ENCODE data around the gene SCEL. TPM values are rescaled to one million over a fixed set of nuclear protein-coding genes. Genes with fewer than 3 reads are reported as not detected.
A peak's percentile ranks its signal among the peaks of the same experiment; 100 is the strongest.
"Not testable (repeated sequence)": the region's sequence is repeated elsewhere in the genome, so short reads cannot be mapped to it uniquely, and the experiment has no call there.

The SCEL gene
- total RNA-seq, 1 experiment from 2014 or later: not detected

GRCh38 chr13:77558016-77558415, 22.5 kb downstream of the SCEL start:
- DNase-seq (ENCODE audit: low read depth): no peak

- DNase-seq (ENCODE audit: low read depth): no peak
Observed at GRCh38 chr13:77563111-77563510, 27.6 kb downstream of the SCEL start.

GRCh38 chr13:77565635-77566034, 30.1 kb downstream of the SCEL start:
- DNase-seq (ENCODE audit: low read depth): peak; percentile 1

DNA sequence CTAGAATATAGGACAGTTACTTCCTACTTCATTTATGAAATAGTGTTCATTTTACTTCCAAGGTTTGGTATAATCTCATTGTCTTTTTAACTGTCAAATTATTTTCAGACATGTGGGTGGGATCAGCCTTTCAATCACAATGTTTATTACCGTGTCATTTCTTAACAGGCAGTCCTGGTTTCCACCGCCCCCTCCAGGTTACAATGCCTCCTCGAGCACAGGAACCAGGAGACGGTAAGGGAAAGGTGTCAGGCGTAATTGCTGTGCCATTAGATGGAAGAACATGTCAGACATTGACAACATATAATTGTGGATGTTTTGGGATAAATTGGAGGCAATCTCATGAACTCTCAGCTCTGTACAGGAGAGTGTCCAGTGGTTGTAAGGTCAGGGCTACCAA, 36.5 kb downstream of the SCEL start:
- no peak for DNase-seq (ENCODE audit: low read depth)

GRCh38 chr13:77574096-77574495, 38.6 kb downstream of the SCEL start:
- no peak for DNase-seq (ENCODE audit: low read depth)

DNA sequence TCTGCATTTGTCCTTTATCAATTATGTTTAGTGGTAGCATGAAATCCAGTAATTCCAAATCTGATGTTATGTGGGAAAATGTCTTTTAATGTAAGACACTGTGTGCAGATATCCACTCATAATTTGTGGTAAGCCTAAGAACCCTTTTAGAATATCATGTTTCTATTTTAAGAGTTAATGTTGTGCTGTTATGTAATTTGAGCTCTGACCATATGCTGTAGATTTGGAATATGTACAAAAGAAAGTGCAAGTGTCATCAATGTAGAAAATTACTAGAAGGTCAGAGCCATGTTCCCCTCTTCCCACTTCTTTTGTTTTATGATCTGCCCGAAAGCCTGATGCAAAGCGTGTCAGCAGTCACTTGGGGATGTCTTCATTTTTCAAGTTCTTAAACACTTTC, 44.5 kb downstream of the SCEL start:
- DNase-seq (ENCODE audit: low read depth): no peak

DNA sequence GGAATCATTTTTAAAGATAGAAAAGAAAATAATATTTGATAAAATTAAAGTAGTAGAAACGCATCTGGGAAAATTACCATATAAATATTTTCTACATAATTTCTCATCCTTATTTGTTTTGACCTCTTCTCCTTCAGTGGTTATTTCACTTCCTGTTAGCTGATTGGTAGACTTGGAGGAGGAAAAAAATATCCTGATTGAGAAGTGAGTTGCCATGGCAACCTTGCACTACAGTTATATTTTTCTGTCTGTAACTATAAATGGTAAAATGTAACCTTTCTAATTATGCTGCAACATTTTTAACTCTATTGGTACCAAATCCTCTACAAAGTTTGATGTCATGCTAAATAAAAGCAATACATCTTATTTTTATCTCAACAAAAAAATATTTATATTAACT, 45.2 kb downstream of the SCEL start:
- DNase-seq (ENCODE audit: low read depth): no peak

DNA sequence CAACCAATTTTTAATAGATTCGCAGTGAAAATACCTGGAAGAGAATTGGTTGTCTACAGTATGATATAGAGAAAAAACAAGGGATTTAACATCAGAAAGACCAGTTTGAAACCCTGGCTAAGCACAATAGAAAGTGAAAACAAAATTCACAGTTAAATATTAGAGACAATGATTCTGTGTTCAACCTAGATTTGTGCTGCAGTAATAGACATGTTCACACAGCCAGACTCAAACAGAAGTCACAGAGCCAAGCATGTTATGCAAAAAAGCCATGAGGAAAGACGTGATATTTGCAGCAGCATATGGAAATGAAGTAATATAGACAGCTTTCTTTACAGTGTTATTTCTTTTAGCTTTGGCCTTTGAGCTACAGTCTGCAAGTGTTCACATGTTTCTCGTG, 48.1 kb downstream of the SCEL start:
- no peak for DNase-seq (ENCODE audit: low read depth)

DNA sequence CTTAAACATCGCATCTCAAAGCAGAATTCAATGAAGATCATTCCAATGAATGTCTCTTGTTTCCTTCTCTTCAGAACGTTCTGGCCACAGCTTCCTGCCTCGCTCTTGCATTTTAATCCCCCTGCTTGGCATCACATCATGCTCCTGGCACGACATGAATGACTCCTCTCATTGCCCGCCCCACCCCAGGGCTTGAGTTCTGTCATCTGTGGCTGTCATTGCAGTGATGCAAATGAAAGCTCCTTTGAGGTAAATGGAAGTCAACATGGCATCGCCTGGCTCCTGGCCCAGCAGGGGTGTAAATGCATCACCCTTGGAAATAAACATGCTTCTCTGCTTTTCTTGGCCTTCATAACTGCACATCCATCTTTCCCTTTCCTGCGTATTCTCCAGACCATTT, 48.6 kb downstream of the SCEL start:
- peak; percentile 49 for DNase-seq (ENCODE audit: low read depth)

DNA sequence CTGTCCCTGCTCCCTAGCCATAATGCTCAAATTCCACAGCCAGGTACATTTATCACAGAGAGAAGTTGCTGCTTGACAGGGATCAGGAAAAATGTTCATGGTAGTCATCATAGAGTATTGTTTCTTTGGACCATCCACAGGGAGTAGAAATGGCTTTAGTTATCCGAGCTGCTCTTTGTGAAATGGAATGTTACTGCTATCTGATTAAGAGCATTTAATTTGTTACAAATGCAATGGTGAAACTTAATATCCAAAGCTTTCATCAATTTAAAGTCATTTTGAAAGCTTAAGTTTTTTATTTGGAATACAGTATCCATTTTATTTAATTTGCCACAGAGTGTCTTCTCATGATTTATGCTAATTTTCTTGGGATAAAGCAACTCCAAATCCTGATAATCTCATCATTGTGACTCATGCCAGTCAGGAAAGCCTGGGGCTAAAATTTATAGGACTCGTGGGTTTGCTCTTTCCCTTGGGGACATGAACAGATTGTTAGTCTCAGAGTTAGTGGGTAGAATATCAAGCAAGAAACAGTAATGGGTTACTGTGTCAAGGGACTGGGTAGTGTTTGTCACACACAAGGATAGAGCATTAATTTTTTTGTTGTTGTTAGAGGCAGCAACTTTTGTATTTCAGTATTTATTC, 59.8 kb downstream of the SCEL start:
- DNase-seq (ENCODE audit: low read depth): peak; percentile 4

DNA sequence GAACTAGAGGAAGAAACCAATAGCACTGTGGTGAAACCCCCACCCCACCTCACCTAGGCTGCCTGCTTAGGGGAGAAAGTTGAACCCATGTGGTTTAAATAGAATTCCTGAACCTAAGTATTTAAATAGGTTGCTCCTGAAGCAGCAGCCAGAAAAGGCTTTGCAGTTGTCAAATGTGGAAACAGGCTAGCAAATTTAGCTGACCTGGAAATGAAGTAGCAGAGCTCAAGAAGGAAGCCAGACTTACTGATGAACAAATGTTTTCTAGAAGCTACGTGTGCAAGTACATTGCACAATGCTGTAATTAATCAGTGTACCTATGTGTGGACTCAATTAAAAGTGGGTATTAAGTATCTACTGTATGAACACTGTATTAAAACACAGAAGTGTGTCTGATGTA, 61.3 kb downstream of the SCEL start:
- DNase-seq (ENCODE audit: low read depth): no peak

- DNase-seq (ENCODE audit: low read depth): peak; percentile 5
Observed at GRCh38 chr13:77599351-77599750, 63.8 kb downstream of the SCEL start.

GRCh38 chr13:77600701-77601100, 65.2 kb downstream of the SCEL start:
- DNase-seq (ENCODE audit: low read depth): no peak

- DNase-seq (ENCODE audit: low read depth): no peak
Observed at GRCh38 chr13:77611068-77611467, 75.6 kb downstream of the SCEL start.

DNA sequence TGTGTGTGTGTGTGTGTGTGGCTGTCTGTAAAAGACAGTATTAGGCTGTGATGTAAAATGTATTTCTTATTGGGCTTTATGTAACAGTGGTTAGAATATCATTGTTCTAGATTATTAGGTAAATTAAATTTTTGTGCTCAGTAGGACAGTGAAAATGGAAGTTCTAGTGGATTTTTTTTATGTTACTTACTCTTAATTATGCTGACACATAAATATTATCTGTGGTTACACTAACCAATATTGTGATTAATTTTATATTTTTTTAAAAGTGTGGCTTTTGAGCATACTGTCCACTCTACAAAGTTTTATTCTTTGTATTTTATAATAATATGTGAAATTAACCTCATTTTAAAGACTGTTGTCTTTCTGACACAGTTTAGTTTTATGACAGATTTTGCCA, 80.5 kb downstream of the SCEL start:
- DNase-seq (ENCODE audit: low read depth): no peak

- no peak for DNase-seq (ENCODE audit: low read depth)
Observed at GRCh38 chr13:77619655-77620054, 84.1 kb downstream of the SCEL start.

GRCh38 chr13:77620138-77620537, 84.6 kb downstream of the SCEL start:
- no peak for DNase-seq (ENCODE audit: low read depth)

- DNase-seq (ENCODE audit: low read depth): no peak
Observed at GRCh38 chr13:77623806-77624205, 88.3 kb downstream of the SCEL start.

DNA sequence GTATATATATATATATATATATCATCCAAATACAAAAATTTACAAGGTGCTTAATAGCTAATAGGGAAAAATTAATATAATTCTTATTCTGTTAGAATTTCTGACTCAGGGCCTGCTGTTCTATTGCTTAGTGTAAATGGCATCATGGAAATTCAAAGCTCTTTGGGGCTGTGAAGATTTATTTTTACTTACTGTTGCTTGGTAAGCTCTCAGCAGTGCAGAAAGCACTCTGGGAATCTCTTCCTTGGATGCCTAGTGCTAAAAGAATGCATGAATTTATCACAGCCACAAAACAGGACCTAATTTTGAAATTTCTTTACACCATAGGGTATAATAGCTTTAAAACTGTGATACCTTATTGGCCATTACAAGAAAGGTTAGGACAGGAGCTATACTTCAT, 92.7 kb downstream of the SCEL start:
- no peak for DNase-seq (ENCODE audit: low read depth)

DNA sequence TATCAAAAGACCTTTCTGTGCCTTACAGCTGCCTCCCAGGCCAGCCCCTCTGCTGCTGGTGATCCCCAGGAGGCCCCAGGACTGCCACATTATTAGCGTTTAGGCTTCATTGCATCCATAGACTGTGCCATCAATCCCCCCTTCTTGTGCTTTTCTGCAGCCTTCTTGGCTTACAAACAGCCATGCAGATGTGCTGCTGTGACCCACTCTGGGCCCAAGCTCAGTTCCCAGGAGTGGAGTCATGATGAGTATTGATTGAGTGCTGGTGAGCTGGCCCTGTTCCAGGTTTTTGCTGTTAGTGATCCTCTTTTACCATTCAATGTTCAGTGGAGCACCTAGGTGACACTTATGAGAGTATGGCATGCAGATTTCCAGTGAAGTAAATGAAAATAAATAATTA, 102.1 kb downstream of the SCEL start:
- DNase-seq (ENCODE audit: low read depth): no peak

GRCh38 chr13:77650409-77650808, 114.9 kb downstream of the SCEL start:
- no peak for DNase-seq (ENCODE audit: low read depth)

DNA sequence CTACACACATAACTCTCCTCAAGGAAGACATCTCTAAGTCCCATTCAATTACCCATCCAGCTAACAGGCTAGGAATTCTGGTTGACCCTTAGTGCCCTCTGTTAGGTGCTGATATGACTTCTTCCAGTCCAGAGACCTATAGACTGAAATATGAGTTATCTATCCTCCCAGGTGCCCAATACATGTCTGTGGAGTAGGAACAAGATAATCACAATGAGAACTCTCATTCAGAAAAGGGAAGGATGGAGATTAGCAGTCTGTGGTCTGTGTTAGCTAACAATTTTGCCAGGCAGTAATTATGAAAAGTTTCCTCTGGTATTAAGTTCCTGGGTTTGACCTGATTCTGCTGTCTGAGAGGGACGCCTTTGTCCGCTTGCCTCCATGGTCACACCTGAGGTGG, 117.8 kb downstream of the SCEL start:
- DNase-seq (ENCODE audit: low read depth): no peak

- DNase-seq (ENCODE audit: low read depth): not testable (repeated sequence)
Observed at GRCh38 chr13:77660016-77660415, 124.5 kb downstream of the SCEL start.

- no peak for DNase-seq (ENCODE audit: low read depth)
Observed at GRCh38 chr13:77660841-77661250, 125.3 kb downstream of the SCEL start.

All from RPMI7951 (cell line).